Measurements from ENCODE around the gene COPG2.
"Not testable (repeated sequence)": the region's sequence is repeated elsewhere in the genome, so short reads cannot be mapped to it uniquely, and the experiment has no call there.

COPG2 gene

DNA sequence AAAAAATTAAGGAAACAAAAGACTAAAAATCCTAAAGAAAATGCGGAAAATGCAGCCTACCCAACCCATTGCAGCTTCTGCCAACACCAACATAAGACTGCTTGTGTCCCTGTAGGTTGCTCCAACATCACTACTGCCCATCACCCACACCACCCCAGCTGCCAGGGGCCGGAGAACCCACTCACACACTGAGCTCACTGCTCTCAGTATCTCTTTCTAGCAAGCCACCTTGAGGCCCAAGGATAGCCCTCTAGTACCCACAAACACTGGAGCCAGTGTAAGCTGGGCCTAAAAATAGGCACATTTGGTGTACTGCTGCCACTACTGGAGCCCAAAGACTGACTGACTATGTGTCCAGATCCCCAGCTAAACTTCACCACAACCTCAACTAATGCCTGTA lies 109.4 kb downstream of the COPG2 start:
- no peak for FAIRE-seq

DNA sequence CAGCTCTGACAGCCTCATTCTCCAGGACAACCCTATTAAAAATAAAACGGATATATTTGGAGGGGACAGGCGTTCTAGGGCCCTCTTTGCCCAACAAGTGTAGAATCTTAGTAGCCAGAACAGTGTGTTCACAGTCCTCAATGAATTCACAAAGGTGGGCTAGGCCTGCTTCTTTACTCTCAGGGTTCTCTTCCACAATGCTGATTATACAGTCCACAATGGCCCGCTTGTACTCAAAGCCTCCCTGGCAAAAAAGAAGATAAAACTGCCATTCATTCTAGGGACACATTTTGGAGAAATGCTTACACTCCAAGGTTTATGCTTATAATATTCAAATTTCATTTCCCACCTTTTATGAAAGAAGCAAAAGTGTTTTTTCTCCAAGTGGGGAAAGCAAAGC lies 114.1 kb downstream of the COPG2 start:
- FAIRE-seq = no peak

DNA sequence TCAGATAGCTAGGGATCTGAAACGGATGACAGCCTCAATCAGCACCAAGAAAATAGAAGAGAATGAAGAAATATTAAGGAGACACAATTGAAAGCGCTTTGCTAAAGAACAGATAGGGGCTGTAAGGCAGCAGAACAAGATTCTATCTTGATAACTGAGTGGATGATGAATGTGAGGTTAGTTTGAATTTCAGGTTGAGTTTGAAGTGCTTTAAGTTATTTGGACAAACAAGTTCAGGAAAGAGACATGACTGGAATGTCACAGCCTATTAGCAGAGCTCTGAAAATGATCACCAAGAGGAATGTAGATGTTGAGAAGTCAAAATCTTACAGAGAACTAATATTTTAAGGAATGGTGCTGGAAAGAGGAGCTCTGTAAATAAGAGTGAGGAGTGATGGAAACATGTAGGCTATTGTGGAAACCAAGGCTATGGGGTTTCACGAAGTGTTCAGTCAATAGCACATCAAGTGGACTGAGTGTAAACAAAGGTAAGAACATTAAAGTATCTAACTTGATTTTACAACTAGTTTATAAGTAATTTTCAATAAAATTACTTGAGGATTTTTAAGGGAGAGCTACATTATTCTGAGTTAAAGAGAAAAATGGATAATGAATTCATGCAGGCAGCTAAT lies 115.0 kb downstream of the COPG2 start:
- no peak for FAIRE-seq

DNA sequence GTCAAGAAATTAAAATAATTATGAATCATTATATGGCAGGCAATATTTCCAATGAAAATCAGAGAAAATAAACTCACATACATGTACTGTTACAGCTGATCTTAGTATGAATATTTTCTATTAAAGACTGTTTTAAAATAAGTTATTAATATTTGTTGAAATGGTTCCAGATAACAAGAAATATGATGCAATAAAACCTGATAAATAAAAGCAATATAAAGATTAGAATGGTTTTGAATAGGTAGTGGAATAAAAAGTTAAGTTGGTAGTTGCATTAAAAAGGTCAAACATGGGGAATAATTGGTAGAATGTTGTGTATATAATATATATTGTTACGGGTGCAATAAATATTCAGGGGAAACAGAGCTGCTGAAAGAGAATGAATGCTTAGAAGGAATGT lies 124.2 kb downstream of the COPG2 start:
- FAIRE-seq = no peak

DNA sequence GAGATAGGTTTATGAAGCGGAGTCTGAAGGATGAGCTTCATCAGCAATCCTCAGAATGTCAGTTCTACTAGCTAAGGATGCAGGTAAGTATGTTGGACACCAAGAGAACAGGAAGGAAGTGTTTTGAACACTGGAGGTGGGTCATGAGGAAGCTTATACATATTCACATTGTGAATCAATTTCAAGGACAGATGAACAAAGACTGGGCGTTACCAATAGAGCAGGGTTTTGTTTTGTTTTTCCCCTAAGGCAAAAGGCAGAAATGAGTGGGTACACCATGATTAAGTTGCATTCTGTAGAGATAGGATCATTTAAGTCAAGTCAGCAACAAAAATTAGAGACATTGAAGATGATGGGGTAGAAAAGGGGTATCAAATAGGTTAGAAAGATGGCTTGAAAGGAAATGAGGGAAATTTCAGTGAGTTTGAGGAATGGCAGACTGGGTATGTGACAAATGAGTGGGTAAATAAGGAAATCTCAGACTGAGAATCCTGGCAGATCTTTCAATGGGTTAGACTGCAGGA lies 125.0 kb downstream of the COPG2 start:
- no peak for FAIRE-seq

DNA sequence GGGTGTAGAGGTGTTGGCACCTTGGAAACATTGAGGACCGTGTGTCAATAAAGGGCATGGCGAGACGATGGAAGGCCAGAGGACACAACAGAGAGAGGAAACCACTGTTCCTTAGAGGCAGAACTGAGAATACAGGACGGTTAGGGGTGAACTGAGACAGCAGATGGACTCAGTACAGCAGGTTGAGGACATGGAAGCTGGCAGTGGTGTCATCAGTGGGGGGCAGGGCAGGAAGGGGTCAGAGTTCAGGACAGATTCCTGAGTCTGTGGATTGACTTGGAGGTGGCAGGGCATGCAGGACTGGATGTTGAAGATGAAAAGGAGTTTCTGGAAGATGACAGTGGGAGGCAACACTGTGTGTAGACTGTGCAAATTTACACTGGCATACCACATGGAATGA lies 126.3 kb downstream of the COPG2 start:
- FAIRE-seq = not testable (repeated sequence)

DNA sequence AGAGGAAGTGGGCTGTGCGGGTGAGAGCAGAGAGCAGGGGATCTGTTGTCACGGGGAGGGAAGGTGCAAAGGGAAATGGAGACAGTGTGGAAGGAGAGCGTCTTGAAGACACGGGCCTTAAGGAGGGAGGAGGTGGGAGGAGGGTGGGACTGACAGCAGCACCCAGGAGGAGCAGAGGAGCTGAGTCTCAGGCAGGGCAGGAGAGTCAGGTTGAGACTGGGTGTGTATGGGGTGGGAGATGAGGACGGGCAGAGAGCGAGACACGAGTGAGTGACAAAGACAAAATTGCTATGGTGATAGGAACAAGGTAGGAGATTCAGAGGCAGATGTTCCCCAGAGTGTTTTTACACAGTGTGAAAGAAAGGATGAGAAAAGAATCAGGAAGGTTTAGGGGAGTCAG lies 127.3 kb downstream of the COPG2 start:
- not testable (repeated sequence) for FAIRE-seq

DNA sequence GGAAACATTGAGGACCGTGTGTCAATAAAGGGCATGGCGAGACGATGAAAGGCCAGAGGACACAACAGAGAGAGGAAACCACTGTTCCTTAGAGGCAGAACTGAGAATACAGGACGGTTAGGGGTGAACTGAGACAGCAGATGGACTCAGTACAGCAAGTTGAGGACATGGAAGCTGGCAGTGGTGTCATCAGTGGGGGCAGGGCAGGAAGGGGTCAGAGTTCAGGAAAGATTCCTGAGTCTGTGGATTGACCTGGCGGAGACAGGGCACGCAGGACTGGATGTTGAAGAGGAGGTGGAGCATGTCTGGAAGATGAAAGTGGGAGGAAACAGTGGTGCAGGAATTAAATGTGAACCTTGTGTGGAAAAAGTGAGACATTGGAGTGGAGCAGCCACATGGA lies 130.7 kb downstream of the COPG2 start:
- not testable (repeated sequence) for FAIRE-seq

DNA sequence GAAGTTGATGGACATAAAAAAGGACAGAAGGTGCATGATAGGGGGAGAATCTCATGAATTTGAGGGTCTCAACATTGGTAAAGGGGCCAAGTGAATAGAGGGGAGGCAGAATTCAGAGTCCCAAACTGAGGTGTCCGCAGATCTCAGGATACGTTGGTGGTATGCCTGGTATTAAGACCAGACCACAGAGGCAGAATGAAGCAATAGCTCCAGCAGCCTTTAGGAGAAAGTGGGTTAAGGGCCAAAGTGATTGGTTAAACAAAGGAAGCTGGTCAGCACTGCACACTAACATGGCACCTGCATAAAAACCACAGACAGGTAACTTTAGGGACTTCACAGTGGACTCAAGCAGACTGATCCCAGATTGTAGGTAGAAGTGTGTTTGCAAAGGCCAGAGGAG lies 139.1 kb downstream of the COPG2 start:
- no peak for FAIRE-seq

DNA sequence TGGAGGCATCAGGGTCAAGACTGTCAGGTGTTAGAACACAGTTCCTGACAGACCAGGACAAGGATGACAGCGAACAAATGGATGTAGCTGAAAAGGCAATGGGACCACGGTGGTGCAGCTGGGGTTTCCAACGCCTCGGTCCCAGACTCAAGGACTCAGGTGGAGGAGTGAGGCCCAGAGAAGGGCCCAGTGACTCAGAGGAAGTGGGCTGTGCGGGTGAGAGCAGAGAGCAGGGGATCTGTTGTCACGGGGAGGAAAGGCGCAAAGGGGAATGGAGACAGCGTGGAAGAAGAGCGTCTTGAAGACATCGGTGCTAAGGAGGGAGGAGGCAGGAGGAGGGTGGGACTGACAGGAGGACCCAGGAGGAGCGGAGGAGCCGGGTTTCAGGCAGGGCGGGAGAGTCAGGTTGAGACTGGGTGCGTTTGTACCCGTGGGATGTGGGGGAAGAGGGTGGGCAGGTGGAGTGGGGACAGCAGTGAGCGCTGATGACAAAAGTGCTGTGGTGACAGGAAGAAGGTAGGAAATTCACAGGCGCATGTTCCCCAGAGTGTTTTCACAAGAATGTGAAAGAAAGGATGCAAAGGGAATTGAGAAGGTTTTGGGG lies 140.7 kb downstream of the COPG2 start:
- FAIRE-seq = not testable (repeated sequence)

DNA sequence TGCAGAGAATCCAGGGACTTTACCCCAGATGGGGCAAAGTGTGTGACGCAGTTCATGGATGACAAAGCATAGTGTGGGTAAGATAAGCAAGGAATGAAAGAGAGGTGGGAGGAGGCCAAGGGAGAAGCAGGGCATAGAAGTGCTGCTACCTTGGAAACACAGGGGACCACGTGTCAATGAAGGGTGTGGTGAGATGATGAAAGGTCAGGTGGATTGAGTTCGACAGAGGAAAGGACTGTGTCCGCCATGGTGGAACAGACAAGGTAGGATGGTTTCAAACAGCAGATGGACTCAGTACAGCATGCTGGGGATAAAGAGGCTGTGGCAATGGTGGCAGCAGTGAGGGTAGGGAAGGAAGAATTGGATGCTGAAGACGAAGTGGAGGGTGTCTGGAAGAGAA lies 143.9 kb downstream of the COPG2 start:
- FAIRE-seq = no peak

DNA sequence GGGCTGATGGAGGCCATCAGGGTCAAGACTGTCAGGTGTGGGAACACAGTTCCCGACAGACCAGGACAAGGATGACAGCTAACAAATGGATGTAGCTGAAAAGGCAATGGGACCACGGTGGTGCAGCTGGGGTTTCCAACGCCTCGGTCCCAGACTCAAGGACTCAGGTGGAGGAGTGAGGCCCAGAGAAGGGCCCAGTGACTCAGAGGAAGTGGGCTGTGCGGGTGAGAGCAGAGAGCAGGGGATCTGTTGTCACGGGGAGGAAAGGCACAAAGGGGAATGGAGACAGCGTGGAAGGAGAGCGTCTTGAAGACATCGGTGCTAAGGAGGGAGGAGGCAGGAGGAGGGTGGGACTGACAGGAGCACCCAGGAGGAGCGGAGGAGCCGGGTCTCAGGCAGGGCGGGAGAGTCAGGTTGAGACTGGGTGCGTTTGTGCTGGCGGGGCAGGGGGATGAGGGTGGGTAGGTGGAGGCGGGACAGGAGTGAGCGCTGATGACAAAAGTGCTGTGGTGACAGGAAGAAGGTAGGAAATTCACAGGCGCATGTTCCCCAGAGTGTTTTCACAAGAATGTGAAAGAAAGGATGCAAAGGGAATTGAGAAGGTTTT lies 144.9 kb downstream of the COPG2 start:
- FAIRE-seq = not testable (repeated sequence)

DNA sequence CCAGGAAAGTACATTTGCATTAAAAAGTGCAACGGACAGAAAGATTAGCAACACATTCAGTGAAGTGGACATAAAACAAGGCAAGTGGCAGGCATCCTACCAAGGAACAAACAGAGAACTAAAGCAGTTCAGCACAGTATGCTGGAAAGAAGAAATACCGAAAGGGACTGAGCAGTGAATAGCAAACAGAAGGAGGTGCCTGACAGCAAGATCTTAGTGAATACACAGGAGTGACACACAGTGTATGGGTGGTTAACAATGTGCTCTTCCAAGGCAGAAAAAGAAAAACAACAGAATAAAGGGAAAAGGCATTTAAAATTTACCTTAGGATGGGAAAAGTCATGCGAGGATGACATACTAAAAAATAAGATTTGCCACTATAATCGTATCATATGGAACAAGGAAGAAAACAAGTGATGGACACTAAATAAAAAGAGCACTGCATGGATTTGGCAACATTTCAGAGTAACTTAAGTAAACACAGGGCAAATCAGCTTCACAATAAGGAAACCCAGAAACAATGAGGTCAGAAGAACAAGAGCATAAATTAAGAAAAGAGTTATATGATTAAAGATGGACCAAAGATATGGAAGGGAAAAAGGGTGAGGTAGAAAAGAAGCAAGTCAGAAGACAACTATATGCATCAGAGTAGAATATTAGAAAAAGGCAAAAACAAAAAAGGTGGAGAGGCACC lies 147.1 kb downstream of the COPG2 start:
- FAIRE-seq = no peak

DNA sequence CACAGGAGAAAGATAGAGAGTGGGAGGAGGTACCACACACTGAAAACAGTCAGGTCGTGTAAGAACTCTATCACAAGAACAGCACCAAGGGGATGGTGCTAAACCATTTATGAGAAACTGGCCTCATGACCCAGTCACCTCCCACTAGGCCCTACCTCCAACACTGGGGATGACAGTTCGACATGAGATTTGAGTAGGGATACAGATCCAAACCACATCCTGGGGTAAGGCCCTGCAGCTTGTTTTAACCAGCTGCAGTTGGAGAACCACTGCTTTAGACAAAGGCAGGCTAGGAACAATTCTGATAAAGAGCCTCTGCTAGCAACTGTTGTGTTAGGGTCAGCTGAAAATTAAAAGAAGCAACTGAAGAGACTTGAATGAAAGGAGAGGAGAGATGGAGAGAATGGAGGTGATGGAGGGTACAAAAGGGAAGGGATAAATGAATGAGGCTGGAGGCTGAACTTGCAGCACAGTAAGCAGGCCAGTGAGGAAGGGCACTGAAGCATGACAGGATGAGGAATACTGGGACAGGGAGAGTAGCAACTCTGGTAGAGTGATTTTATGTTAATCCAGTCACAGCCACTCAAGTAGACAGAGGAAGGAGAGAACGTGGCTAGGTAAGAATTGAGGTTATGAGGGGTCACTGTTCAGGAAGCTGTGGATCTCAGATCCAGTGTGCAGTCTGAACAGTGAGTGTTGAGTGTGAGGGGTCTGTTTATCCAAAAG lies 153.1 kb downstream of the COPG2 start:
- no peak for FAIRE-seq

DNA sequence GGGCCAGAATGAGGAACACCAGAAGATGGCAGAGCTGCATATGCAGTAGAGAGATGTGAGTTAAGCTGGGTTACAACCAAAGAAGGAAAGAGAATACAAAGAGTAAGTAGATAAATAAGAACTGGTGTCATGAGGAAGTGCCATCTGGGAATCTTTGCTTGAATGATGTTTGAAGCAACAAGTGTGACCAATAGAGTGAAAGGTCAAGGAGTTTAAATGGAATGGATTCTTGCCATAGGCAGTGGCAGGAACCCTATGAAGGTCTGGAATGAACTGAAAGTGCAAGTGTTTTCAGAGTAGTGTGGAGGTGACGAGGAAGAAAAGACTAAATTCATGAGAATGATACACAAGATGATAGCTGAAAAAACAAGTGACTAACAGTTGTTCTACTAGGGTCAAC lies 155.1 kb downstream of the COPG2 start:
- no peak for FAIRE-seq

DNA sequence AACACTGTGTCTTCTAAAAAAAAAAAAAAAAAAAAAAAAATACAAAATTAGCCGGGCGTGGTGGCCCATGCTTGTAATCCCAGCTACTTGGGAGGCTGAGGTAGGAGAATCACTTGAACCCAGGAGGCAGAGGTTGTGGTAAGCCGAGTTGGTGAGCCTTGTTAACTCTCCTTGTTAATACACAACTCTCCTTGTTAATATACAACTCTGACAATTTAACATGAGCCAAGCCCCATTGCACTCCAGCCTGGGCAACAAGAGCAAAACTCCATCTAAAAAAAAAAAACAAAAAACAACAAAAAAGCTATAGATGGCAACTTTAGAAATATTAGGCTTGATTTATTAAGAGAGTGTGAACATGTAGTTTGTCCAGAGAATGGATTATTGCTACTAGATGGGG lies 156.5 kb downstream of the COPG2 start:
- not testable (repeated sequence) for FAIRE-seq

DNA sequence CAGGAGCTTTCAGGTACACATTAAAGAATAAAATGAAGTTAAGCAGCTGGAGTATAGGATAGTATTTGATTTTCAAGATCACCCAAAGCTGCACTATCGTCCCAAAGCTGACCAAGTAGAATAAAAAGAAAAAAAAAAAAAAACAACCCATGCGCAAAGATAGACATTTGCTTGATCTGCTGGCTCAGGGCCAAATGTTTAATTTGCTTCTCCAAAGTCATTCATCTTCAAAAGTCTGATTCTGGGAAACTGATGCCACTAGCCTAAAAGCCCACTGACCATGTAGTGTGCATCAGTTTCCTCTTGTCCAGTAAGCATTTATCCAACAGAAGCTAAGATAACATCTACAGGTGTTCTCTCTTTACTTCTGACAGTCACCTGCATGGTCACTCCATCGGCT lies 162.2 kb downstream of the COPG2 start:
- FAIRE-seq = no peak

DNA sequence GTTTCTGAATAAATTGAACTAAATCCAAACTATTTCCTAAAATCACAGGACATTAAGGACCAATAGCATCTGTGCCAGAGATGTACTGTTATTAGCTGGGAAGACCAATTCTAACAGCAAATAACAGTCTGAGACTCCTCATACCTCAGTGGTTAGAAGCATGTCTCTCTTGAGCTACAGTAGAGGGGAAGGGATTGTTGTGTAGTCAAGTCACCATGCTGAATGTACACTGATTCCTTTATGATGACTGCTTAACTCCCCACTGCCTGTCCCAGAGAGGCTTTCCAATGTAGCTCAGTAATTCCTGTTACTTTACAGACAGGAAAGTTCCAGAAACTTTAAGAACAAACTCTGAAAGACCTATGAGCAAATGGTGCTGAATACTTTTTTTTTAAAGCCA lies 162.8 kb downstream of the COPG2 start:
- no peak for FAIRE-seq

DNA sequence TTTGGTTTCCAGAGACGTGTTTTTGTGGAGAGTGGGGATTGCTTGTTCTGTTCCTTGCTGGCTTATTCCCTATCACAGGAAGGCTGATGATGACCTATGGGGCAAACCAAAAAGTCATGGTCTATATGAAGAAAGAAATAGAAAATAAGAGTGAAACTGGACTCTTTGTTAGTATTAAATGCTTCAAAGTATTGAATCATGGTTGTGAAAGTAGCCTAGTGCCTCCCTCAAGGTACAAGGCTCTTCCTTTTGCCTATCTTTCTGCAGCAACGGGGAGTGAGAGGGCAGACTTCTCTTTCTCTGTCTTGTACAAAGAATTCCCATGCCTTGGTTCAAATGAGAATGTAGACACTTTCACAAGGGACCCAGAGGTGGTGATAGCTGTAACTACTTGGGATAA lies 167.6 kb downstream of the COPG2 start:
- FAIRE-seq = no peak

DNA sequence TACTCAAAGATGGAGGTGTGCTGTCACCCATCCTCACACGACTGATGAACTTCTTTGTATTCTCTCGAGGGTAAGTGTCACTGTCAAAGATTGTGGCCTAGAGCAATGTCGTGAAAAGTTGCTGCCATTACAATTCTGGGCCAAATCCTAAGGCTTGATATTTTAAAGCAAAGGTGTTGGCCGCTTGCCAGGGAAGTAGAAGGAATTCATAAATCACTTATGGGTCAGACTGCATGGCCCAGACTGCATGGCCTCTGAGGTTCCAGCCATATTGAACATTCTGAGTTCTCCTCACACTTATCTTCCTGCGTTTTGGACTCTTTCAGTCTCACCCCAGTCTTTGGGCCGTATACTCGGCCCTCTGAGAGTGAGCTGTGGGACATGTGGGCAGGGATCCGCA lies 168.1 kb downstream of the COPG2 start:
- FAIRE-seq = no peak

DNA sequence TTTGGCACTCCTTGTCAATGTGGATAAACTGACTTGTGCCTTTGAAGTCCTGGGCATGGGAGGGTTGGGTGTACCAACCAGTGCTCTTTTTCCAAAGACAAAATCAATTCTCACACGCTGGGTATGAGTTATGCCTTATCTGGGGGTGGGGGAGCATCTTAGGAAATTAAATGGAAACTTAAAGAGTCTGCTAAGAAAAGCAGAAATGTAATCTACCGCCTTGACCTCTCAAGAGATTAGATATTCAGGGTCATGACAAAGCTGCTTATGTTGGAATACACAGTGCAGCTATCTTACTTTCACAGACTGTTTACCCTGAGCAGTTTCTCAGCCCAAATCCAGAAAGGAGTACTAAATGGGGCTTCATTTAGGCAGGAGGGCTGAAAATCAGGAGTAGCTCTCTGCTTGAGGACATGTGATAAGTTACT lies 174.1 kb downstream of the COPG2 start:
- FAIRE-seq = no peak

DNA sequence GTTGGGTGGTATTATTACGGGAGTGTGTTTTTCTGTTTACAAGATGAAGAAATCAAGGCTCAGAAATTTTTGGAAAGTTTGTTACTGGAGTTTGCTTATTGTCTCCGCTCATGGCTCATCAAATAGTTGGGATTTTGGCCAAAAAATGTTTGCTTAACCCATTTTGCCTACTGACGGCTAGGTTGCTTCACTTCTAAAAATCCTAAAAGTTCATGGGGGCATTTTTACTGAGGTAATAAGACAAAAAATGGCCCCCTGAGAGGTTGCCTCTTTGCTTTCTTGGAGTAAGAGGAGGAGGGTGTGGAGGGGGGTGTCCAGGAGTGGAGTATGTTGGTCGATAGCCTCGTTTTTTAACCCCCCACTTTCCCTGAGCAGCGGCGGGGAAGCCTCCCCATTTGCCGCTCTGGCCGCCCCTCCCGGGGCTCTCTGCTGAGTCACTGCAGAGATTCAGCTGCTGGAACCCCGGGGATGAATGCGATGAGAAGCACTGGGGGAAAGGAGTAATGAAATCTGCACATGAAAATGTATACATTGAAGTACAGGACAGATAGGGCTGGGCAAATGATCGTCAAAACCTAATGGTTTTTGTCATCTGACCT lies 175.2 kb downstream of the COPG2 start:
- FAIRE-seq = no peak
